Adrenal gland (tissue), 12 donors: ENCODE measurements around the gene RPSA. TPM values are rescaled to one million over a fixed set of nuclear protein-coding genes. Genes with fewer than 3 reads are reported as not detected.

Source experiments
- DNase-seq, 7 donors: peaks; one replicate each; pipeline ENCODE4 v3.0.0-alpha.2; 2019 to 2020
- H3K27ac ChIP-seq, 5 donors: fragments of 200-600 bp; sonication (generic) in 4 of 5; 1 replicate in 3 of 5; 2 replicates in 2 of 5; pipeline versions ENCODE4 v1.5.1 to v1.8.0; 2016 to 2020; ENCODE audit warnings: mild to moderate bottlenecking in 1 of 5
- H3K27me3 ChIP-seq: fragments of 200-600 bp; 2 replicates; pipeline ENCODE4 v1.8.0; 2021
- H3K36me3 ChIP-seq, 2 donors: fragments of 200-600 bp; replicated peaks in 1 of 2; 1 replicate in 1 of 2; 2 replicates in 1 of 2; pipeline versions ENCODE4 v1.5.1 to v1.8.0; 2018 to 2022
- H3K4me1 ChIP-seq, 2 donors: fragments of 200-600 bp; replicated peaks in 1 of 2; 1 replicate in 1 of 2; 2 replicates in 1 of 2; pipeline versions ENCODE4 v1.5.1 to v1.8.0; 2018 to 2021
- H3K4me3 ChIP-seq, 4 donors: fragments of 200-600 bp; sonication (generic) in 3 of 4; one replicate each; pipeline ENCODE4 v1.5.1; 2016 to 2018
- H3K9me3 ChIP-seq, 3 donors: fragments of 200-600 bp; sonication (generic) in 1 of 3; replicated peaks in 1 of 3; 1 replicate in 2 of 3; 2 replicates in 1 of 3; pipeline versions ENCODE4 v1.5.1 to v1.8.0; 2016 to 2021
- POLR2A ChIP-seq, 2 donors: fragments of 450-650 bp; IDR thresholded peaks; one replicate each; pipeline ENCODE4 v1.6.1; 2017; ENCODE audit warnings: antibody characterized with exemption in 2 of 2, mild to moderate bottlenecking in 2 of 2, moderate library complexity in 1 of 2
- whole genome bisulfite sequencing, 4 donors: extraction: QIAGEN DNeasy Blood & Tissue Kit in 2 of 4; methylation state at CpG; one replicate each; pipeline versions ENCODE4 v1.1.5 to v1.1.7; 2013 to 2017; 5-methylcytosine and 5-hydroxymethylcytosine counted together
- intact Hi-C, 2 donors: fragments of 100-400 bp; cut with DNase I; formaldehyde crosslinking; loops; one replicate each; pipeline versions ENCODE4 v1.14.1 to v1.15.0; 2022 to 2023
- polyA plus RNA-seq, 3 donors: library from polyadenylated mRNA; stranded (reverse); fragments of 200-250 nt in 2 of 3; fragments of 350-450 nt in 1 of 3; fragmentation: Illumina TruSeq in 1 of 3; extraction: RNeasy Lipid Tissue Mini Kit (QIAGEN cat#74804) in 1 of 3; gene quantifications; one replicate each; pipeline ENCODE4 v1.2.3, GENCODE V29; 2013 to 2014
- total RNA-seq, 9 donors: library from RNA; depleted of rRNA in 4 of 9; stranded (reverse); fragments of >200 nt in 4 of 9; fragments of 120-200 nt in 1 of 9; fragmentation: NEBNext Ultra II Directional in 1 of 9; extraction: Animal tissue kit (Norgen Biotek cat#: 25700) in 1 of 9; gene quantifications; one replicate each; pipeline versions ENCODE4 v1.1.0 to v1.2.4, GENCODE V29; 2013 to 2023
- TF ChIP-seq, protein P1 (sequence below), 6 experiments: fragments of 450-650 bp in 4 of 6; fragments of 200-600 bp in 2 of 6; sonication (generic) in 1 of 6; IDR thresholded peaks; 1 replicate in 5 of 6; 2 replicates in 1 of 6; pipeline versions ENCODE4 v1.5.1 to v1.8.0; 2016 to 2021; ENCODE audit warnings: antibody characterized with exemption in 6 of 6, mild to moderate bottlenecking in 2 of 6, moderate library complexity in 1 of 6
- donor health status: healthy with polysubstance abuse.
- donor health status: Bipolar disorder and iron deficiency.
- donor health status: DM: yes; HTN: yes; CAD: no.
- donor health status: DM: no; HTN: no; CAD: no.
- donor health status: DM: no; HTN: no; CAD: no.
- donor health status: DM: yes; HTN: yes; CAD: no.

The RPSA gene
- total and polyA plus RNA-seq, 12 donors: 525 to 1,751 (median 852) TPM

DNA sequence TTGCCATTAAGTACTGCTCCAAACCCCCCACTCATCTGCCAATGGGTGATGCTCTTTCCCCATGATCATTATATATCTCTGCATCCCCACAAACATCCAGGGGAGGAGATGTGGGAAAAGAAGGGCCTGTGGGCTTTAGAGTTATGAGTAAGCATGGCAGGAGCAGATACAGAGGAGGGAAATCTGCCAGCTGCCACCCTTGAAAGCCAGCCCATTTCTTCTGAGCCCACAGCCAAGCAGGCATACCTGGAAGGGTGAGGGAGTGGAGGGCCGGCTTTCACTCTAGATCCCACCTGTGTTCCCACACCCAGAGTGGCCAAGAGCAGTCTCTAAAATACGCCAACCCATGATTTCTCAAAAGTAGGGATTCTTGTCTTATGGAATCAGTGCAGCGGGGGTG lies 25.1 kb upstream of the RPSA start:
- Histone ChIP-seq H3K27me3 (no peaks in the 10 kb centered on the region), H3K9me3 (no peaks in the 10 kb centered on the region), H3K4me3 (no peak overlapping the region), H3K36me3 (no peaks in the 10 kb centered on the region), H3K27ac (no peak overlapping the region), H3K4me1 (peaks cover 14 to 21% of the 10 kb centered on the region in 2 donors)
- TF ChIP-seq, protein P1, sequence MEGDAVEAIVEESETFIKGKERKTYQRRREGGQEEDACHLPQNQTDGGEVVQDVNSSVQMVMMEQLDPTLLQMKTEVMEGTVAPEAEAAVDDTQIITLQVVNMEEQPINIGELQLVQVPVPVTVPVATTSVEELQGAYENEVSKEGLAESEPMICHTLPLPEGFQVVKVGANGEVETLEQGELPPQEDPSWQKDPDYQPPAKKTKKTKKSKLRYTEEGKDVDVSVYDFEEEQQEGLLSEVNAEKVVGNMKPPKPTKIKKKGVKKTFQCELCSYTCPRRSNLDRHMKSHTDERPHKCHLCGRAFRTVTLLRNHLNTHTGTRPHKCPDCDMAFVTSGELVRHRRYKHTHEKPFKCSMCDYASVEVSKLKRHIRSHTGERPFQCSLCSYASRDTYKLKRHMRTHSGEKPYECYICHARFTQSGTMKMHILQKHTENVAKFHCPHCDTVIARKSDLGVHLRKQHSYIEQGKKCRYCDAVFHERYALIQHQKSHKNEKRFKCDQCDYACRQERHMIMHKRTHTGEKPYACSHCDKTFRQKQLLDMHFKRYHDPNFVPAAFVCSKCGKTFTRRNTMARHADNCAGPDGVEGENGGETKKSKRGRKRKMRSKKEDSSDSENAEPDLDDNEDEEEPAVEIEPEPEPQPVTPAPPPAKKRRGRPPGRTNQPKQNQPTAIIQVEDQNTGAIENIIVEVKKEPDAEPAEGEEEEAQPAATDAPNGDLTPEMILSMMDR (IDR thresholded peaks at IDR 0.05): no peak
- no peak for TF ChIP-seq POLR2A (IDR thresholded peaks at IDR 0.05)
- WGBS, 4 donors: 93 to 99% (median 96%) methylated on average over 3 of the region's 3 CpGs
- no peak for DNase-seq
- intact Hi-C loops: loop anchor here (10.0 kb wide), 2 partner anchors 197 to 277 kb away; partner anchors contain the start of genes GORASP1 (in 1 of the 2) and TTC21A (in 1 of the 2)

DNA sequence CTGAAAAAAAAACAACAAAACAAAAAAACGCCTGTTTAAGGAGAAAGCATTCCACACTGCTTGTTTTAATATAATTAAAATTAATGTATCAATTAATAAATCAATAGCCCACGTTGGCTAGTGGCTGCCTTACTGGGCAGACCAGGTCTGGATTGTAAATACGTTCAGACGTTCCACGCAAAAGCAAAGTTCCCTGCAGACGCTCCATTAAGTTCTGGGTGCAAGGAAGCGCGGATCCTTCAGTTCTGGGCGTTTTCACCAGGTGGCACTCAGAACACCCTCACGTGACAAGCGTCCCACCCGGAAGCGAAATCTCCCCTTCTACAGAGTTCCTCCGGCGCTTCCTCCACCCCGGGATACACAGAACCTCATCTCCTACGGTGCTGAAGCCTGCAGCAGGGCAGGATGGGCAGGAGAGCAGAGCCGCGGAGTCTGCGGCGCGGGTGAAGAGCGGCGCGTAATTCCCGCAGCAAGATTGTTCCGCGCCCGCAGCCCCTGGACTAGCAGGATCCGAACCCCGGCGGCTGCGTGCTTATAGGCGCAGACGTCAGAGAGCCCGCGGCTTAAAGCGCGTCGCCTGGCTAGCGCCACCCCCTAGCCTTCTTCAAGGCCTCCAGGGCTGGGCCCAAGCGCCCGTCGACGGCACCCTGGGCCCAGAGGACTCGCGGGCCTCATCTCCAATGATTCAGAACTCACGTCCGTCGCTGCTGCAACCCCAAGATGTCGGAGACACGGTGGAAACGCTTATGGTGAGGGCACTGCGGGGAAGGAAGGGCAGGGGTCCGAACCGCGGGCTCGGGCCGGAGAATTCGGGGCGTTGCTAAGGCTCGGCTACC lies 23.3 kb upstream of the RPSA start, which contains the start of gene SLC25A38:
SLC25A38 (plus strand) TSS at position 326 of the 836 bp plus-strand sequence; CDS start at position 681, 355 bp downstream.
- intact Hi-C loops: loop anchor here (10.0 kb wide), 2 partner anchors 198 to 278 kb away; partner anchors contain the start of genes GORASP1 (in 1 of the 2) and TTC21A (in 1 of the 2)
- H3K27ac ChIP-seq: peak within 1 kb of the TSS; percentile 79 to 98 (median 97)
- H3K9me3 ChIP-seq: no peaks in the 10 kb centered on the region
- no peaks in the 10 kb centered on the region for H3K27me3 ChIP-seq
- no peaks in the 10 kb centered on the region for H3K36me3 ChIP-seq
- peak within 1 kb of the TSS in 3 of 4 donors; percentile 30 to 74 (median 58) for H3K4me3 ChIP-seq
- WGBS, 4 donors: 0 to 1% (median 1%) methylated on average over 22 to 62 of the region's 62 CpGs
- TF ChIP-seq, protein P1 (IDR thresholded peaks at IDR 0.05): peak in 5 of 6 experiments; percentile 16 to 49 (median 39)
- TF ChIP-seq POLR2A (IDR thresholded peaks at IDR 0.05): peak; percentile 24 to 64
- H3K4me1 ChIP-seq: peaks cover 14 to 24% of the 10 kb centered on the region in 2 donors
- peak; percentile 75 to 90 (median 82) for DNase-seq

- DNase-seq: peak; percentile 96 to 98 (median 98)
- WGBS, 4 donors: 1 to 5% (median 1%) methylated on average over 15 to 66 of the region's 66 CpGs
- H3K4me1 ChIP-seq: peaks cover 14 to 26% of the 10 kb centered on the region in 2 donors
- TF ChIP-seq, protein P1 (IDR thresholded peaks at IDR 0.05): peak in 5 of 6 experiments; percentile 8 to 30 (median 22)
- TF ChIP-seq POLR2A (IDR thresholded peaks at IDR 0.05): peak in 1 of 2 donors; percentile 97
- no peaks in the 10 kb centered on the region for H3K9me3 ChIP-seq
- H3K27ac ChIP-seq: peak overlapping the region; percentile 79 to 98 (median 97)
- no peaks in the 10 kb centered on the region for H3K36me3 ChIP-seq
- no peaks in the 10 kb centered on the region for H3K27me3 ChIP-seq
- intact Hi-C loops: loop anchor here (10.0 kb wide), 2 partner anchors 199 to 279 kb away; partner anchors contain the start of genes GORASP1 (in 1 of the 2) and TTC21A (in 1 of the 2)
- H3K4me3 ChIP-seq: peak overlapping the region in 3 of 4 donors; percentile 30 to 74 (median 58)
Observed at GRCh38 chr3:39383881-39384664, 22.4 kb upstream of the RPSA start.
